Erythroblast (primary cell): ENCODE data around the gene NLRC5.

Experiments
- GATA1 ChIP-seq: IDR thresholded peaks from 2 replicates; pipeline ENCODE4 v1.6.1; 2011; ENCODE audit warnings: low read depth, mild to moderate bottlenecking, control low read depth, low read length, moderate library complexity
- POLR2A ChIP-seq: IDR thresholded peaks from 2 replicates; pipeline ENCODE4 v1.6.1; 2011; ENCODE audit warnings: mild to moderate bottlenecking, low read length

GRCh38 chr16:57091200-57091974 lies 102.0 kb downstream of the NLRC5 start:
- TF ChIP-seq POLR2A = no peak
- TF ChIP-seq GATA1 = no peak
